SK-N-SH treated with all-trans-retinoic acid at 6 μM for 48 hours (cell line): ENCODE results near the gene SDK1.

Experiments
- ATAC-seq: fragments of 200-7000 bp; cut with Tn5 transposase; 3 replicates; pipeline ENCODE4 v1.9.1; 2020; ENCODE audit warnings: mild to moderate bottlenecking, moderate library complexity
- ARNTL ChIP-seq: fragments of 450-650 bp; formaldehyde crosslinking; IDR thresholded peaks from 2 replicates; pipeline ENCODE4 v1.5.0; 2020; ENCODE audit warnings: low read depth, mild to moderate bottlenecking, moderate library complexity, borderline replicate concordance
- BACH2 ChIP-seq: fragments of 250-450 bp; sonication (Bioruptor Pico); IDR thresholded peaks from 2 replicates; pipeline ENCODE4 v1.9.0; 2021; ENCODE audit warnings: mild to moderate bottlenecking, borderline replicate concordance
- CREB5 ChIP-seq: fragments of 250-450 bp; sonication (Bioruptor Pico); IDR thresholded peaks from 2 replicates; pipeline ENCODE4 v1.5.1; 2020; ENCODE audit warnings: low read depth, mild to moderate bottlenecking, moderate library complexity
- CSDC2 ChIP-seq: fragments of 250-450 bp; sonication (Bioruptor Pico); IDR thresholded peaks from 2 replicates; pipeline ENCODE4 v1.5.0; 2020; ENCODE audit warnings: mild to moderate bottlenecking, moderate library complexity
- CSRNP3 ChIP-seq: fragments of 250-450 bp; sonication (Bioruptor Pico); IDR thresholded peaks from 2 replicates; pipeline ENCODE4 v1.5.1; 2021; ENCODE audit warnings: mild to moderate bottlenecking, moderate library complexity
- ESRRG ChIP-seq: fragments of 250-450 bp; sonication (Bioruptor Pico); IDR thresholded peaks from 2 replicates; pipeline ENCODE4 v1.6.1; 2021; ENCODE audit warnings: mild to moderate bottlenecking
- GLIS3 ChIP-seq: fragments of 250-450 bp; sonication (Bioruptor Pico); IDR thresholded peaks from 2 replicates; pipeline ENCODE4 v1.5.0; 2020; ENCODE audit warnings: mild to moderate bottlenecking, moderate library complexity
- ISL1 ChIP-seq: fragments of 250-450 bp; sonication (Bioruptor Pico); IDR thresholded peaks from 2 replicates; pipeline ENCODE4 v2.1.2; 2022; ENCODE audit warnings: mild to moderate bottlenecking, moderate library complexity
- OSR1 ChIP-seq: fragments of 250-450 bp; sonication (Bioruptor Pico); IDR thresholded peaks from 2 replicates; pipeline ENCODE4 v1.8.0; 2022; ENCODE audit warnings: moderate library complexity, mild to moderate bottlenecking, inconsistent platforms
- PATZ1 ChIP-seq: fragments of 250-450 bp; sonication (Bioruptor Pico); IDR thresholded peaks from 2 replicates; pipeline ENCODE4 v1.8.0; 2020; ENCODE audit warnings: mild to moderate bottlenecking, moderate library complexity, borderline replicate concordance
- POU6F1 ChIP-seq: fragments of 250-450 bp; sonication (Bioruptor Pico); IDR thresholded peaks from 2 replicates; pipeline ENCODE4 v1.8.0; 2021; ENCODE audit warnings: low read depth, mild to moderate bottlenecking, moderate library complexity, borderline replicate concordance
- PPARA ChIP-seq: fragments of 250-450 bp; sonication (Bioruptor Pico); IDR thresholded peaks from 2 replicates; pipeline ENCODE4 v1.5.0; 2020; ENCODE audit warnings: mild to moderate bottlenecking, borderline replicate concordance
- RARB ChIP-seq: fragments of 250-450 bp; sonication (Bioruptor Pico); IDR thresholded peaks from 2 replicates; pipeline ENCODE4 v1.8.0; 2021; ENCODE audit warnings: mild to moderate bottlenecking, moderate library complexity
- SNAI2 ChIP-seq: fragments of 250-450 bp; sonication (Bioruptor Pico); IDR thresholded peaks from 2 replicates; pipeline ENCODE4 v1.5.0; 2020; ENCODE audit warnings: mild to moderate bottlenecking, moderate library complexity
- TCF4 ChIP-seq: fragments of 250-450 bp; sonication (Bioruptor Pico); IDR thresholded peaks from 2 replicates; pipeline ENCODE4 v1.8.0; 2021; ENCODE audit warnings: mild to moderate bottlenecking, moderate library complexity, borderline replicate concordance
- TOX ChIP-seq: fragments of 250-450 bp; sonication (Bioruptor Pico); IDR thresholded peaks from 2 replicates; pipeline ENCODE4 v1.8.0; 2021; ENCODE audit warnings: mild to moderate bottlenecking, moderate library complexity, borderline replicate concordance
- TSHZ2 ChIP-seq: fragments of 250-450 bp; sonication (Bioruptor Pico); IDR thresholded peaks from 2 replicates; pipeline ENCODE4 v1.5.0; 2020; ENCODE audit warnings: mild to moderate bottlenecking, moderate library complexity
- ZC3H10 ChIP-seq: fragments of 250-450 bp; sonication (Bioruptor Pico); IDR thresholded peaks from 2 replicates; pipeline ENCODE4 v1.5.1; 2021; ENCODE audit warnings: mild to moderate bottlenecking, moderate library complexity
- ZFP3 ChIP-seq: fragments of 250-450 bp; sonication (Bioruptor Pico); IDR thresholded peaks from 2 replicates; pipeline ENCODE4 v1.5.0; 2020; ENCODE audit warnings: mild to moderate bottlenecking, moderate library complexity
- ZFP30 ChIP-seq: fragments of 450-650 bp; formaldehyde crosslinking; IDR thresholded peaks from 2 replicates; pipeline ENCODE4 v1.5.0; 2022; ENCODE audit warnings: mild to moderate bottlenecking, moderate library complexity
- ZNF70 ChIP-seq: fragments of 450-650 bp; formaldehyde crosslinking; IDR thresholded peaks from 2 replicates; pipeline ENCODE4 v1.5.0; 2020; ENCODE audit warnings: mild to moderate bottlenecking, moderate library complexity
- ZNF8 ChIP-seq: fragments of 450-650 bp; formaldehyde crosslinking; IDR thresholded peaks from 2 replicates; pipeline ENCODE4 v1.5.0; 2020; ENCODE audit warnings: mild to moderate bottlenecking, moderate library complexity

Gene SDK1

GRCh38 chr7:3927446-3928110 is 626.5 kb downstream of the SDK1 start:
- TF ChIP-seq CSDC2 (CRISPR knock-in tag), result no peak
- no peak for TF ChIP-seq RARB (CRISPR knock-in tag)
- TF ChIP-seq SNAI2 (CRISPR knock-in tag), result no peak
- no peak for TF ChIP-seq CSRNP3 (CRISPR knock-in tag)
- TF ChIP-seq ZFP3 (CRISPR knock-in tag), result no peak
- TF ChIP-seq OSR1, result no peak
- TF ChIP-seq TOX, result no peak
- no peak for TF ChIP-seq ISL1 (CRISPR knock-in tag)
- no peak for TF ChIP-seq BACH2 (CRISPR knock-in tag)
- no peak for ATAC-seq

- TF ChIP-seq ZC3H10, result no peak
- no peak for TF ChIP-seq TOX
- no peak for TF ChIP-seq GLIS3
- TF ChIP-seq OSR1, result no peak
- no peak for TF ChIP-seq POU6F1 (CRISPR knock-in tag)
- TF ChIP-seq TCF4 (CRISPR knock-in tag), result no peak
- TF ChIP-seq RARB (CRISPR knock-in tag), result no peak
- TF ChIP-seq CSRNP3 (CRISPR knock-in tag), result no peak
- no peak for TF ChIP-seq PPARA (CRISPR knock-in tag)
- TF ChIP-seq ZFP30, result no peak
- no peak for TF ChIP-seq ARNTL (CRISPR knock-in tag)
- TF ChIP-seq ISL1 (CRISPR knock-in tag), result no peak
- TF ChIP-seq ZNF8 (CRISPR knock-in tag), result no peak
- TF ChIP-seq CREB5 (CRISPR knock-in tag), result no peak
- no peak for TF ChIP-seq SNAI2 (CRISPR knock-in tag)
- no peak for TF ChIP-seq PATZ1 (CRISPR knock-in tag)
- no peak for TF ChIP-seq ZNF70 (CRISPR knock-in tag)
- ATAC-seq, result no peak
Observed at GRCh38 chr7:3928727-3929515, 627.9 kb downstream of the SDK1 start.

- ATAC-seq, result no peak
- TF ChIP-seq PATZ1 (CRISPR knock-in tag), result no peak
- TF ChIP-seq SNAI2 (CRISPR knock-in tag), result no peak
- no peak for TF ChIP-seq OSR1
- no peak for TF ChIP-seq CSDC2 (CRISPR knock-in tag)
- TF ChIP-seq ARNTL (CRISPR knock-in tag), result no peak
- no peak for TF ChIP-seq TCF4 (CRISPR knock-in tag)
- TF ChIP-seq TOX, result no peak
- TF ChIP-seq CSRNP3 (CRISPR knock-in tag), result no peak
- no peak for TF ChIP-seq ZFP30
- no peak for TF ChIP-seq TSHZ2
- no peak for TF ChIP-seq ESRRG
Observed at GRCh38 chr7:3931843-3932242, 630.8 kb downstream of the SDK1 start.
